ENCODE results near the gene KCNN4. TPM values are rescaled to one million over a fixed set of nuclear protein-coding genes. Genes with fewer than 3 reads are reported as not detected.

KCNN4 gene
- total RNA-seq, 1 donor from 2014 or later = 154 TPM

DNA sequence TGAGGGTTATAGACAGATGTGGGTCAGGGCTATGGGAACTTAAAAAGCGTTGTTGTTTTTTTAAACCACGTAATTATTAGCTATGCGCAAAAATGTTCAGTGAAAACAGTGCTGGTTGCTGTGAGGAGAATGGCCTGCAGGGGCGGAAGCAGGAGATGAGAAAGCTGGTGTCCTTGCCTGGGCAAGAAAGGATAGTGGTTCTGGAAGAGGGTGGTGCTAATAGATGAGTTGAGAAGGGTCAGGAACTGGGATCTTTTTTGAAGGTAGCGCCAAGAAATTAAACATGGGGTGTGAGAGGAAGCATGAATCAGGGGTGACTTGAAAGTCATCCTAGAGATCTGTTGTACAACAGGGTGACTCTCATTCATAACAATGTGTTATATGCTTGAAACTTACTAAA, 21.3 kb downstream of the KCNN4 start:
- no peaks in the 10 kb centered on the region for H3K9me3 Mint-ChIP-seq
- H3K27ac Mint-ChIP-seq = peak overlapping the region; percentile 87
- H3K36me3 Mint-ChIP-seq (ENCODE audit: low read depth) = peaks cover 8% of the 10 kb centered on the region
- peaks cover 71% of the 10 kb centered on the region for H3K4me1 Mint-ChIP-seq
- TF ChIP-seq, protein P1, sequence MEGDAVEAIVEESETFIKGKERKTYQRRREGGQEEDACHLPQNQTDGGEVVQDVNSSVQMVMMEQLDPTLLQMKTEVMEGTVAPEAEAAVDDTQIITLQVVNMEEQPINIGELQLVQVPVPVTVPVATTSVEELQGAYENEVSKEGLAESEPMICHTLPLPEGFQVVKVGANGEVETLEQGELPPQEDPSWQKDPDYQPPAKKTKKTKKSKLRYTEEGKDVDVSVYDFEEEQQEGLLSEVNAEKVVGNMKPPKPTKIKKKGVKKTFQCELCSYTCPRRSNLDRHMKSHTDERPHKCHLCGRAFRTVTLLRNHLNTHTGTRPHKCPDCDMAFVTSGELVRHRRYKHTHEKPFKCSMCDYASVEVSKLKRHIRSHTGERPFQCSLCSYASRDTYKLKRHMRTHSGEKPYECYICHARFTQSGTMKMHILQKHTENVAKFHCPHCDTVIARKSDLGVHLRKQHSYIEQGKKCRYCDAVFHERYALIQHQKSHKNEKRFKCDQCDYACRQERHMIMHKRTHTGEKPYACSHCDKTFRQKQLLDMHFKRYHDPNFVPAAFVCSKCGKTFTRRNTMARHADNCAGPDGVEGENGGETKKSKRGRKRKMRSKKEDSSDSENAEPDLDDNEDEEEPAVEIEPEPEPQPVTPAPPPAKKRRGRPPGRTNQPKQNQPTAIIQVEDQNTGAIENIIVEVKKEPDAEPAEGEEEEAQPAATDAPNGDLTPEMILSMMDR (IDR thresholded peaks at IDR 0.05) = no peak
- H3K4me3 Mint-ChIP-seq = peak overlapping the region; percentile 62
- intact Hi-C loops (cut with micrococcal nuclease) = no loop called here
- CTCF ChIA-PET = interaction anchor here (0.9 to 2.9 kb wide), 4 partner anchors 11 to 50 kb away, joined by 3 to 8 read pairs (median 3); no protein-coding TSS in a partner anchor
- ATAC-seq (ENCODE audit: low read depth) (no peak), DNase-seq (no peak)
- no peaks in the 10 kb centered on the region for H3K27me3 Mint-ChIP-seq
- POLR2A ChIA-PET = interaction anchor here (0.6 to 24.7 kb wide), 3 partner anchors 11 to 91 kb away, joined by 3 to 661 read pairs (median 4); partner anchors contain the start of gene KCNN4

DNA sequence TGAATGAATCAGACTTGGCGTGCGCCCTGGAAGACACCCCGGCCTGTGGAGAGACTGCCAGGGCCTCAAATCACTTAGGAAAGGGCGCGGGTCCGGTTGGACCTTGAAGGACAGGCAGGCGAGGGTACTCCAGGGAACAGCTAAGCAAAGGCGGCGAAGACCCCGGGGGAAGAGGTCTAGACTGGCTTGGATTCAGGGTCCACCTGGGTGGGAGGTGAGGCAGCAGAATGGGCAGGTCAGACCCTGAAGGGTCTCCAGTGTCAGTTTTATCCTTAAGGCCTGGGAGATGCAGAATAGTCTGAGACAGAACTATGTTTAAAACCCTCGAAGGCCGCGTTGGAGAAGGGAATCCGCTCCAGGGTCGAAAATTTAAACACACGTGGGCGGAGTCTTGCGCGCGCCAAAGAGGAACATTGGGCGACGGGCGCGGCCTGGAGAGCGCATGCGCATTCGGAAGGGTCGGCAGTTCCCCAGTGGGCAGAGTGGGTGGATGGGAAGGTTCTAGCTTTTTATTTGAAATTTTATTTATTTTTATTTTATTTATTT, 25.4 kb downstream of the KCNN4 start:
- TF ChIP-seq, protein P1 (IDR thresholded peaks at IDR 0.05) = no peak
- DNase-seq (peak; percentile 73), ATAC-seq (ENCODE audit: low read depth) (no peak)
- Mint-ChIP-seq H3K27ac (peak overlapping the region; percentile 98), H3K4me1 (peaks cover 78% of the 10 kb centered on the region), H3K4me3 (peak overlapping the region; percentile 90), H3K9me3 (no peaks in the 10 kb centered on the region), H3K36me3 (ENCODE audit: low read depth) (peaks cover 30% of the 10 kb centered on the region), H3K27me3 (no peaks in the 10 kb centered on the region)
- intact Hi-C loops (cut with micrococcal nuclease) = loop anchor here (2.0 kb wide), 1 partner anchor 55 kb away; no protein-coding TSS in a partner anchor
- ChIA-PET CTCF (interaction anchor here (1.9 to 4.0 kb wide), 4 partner anchors 10 to 30 kb away, joined by 8 to 33 read pairs (median 18); partner anchors contain the start of gene KCNN4), POLR2A (interaction anchor here (0.8 to 24.7 kb wide), 12 partner anchors 10 to 251 kb away, joined by 3 to 661 read pairs (median 9); partner anchors contain the start of genes IRGQ, KCNN4, PHLDB3 and PLAUR)

DNA sequence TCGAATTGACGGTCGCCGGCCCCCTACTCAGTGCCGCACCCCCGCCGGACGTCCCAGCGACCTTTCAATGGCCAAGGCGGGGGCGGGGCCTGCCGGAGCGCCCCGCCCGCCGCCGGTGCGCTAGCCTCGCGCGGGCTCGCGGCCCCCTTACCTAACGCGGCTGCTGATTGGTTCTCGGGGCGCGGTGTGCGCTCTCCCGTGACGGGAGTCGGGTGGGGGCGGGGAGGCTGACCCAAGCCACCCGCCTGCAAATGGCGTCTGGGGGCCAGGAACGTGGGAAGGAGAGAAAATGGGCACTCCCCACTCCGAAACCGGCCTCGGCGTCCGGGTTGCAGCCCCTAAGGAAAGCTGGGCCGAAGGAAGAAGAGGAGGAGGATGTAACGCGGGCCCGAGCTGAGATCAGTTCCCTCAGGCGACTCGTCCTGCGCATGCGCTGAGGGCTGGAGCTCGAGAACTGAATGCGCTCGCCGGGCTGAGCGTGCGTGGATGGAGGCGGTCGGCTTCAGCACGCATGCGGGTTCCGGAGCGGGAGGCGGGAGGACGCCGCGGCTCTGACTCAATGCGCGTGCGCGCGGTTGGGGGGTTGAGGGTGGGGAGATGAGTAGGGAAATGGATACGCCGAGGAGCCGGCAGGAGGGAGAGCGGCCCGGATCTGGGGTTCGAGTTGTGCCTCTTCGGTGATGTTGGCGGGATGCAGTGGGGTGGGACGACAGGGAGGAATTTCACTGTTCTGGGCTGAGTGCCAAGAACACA, 26.1 kb downstream of the KCNN4 start, which contains the start of gene SMG9:
SMG9 (minus strand) TSS at position 460 of the 753 bp plus-strand sequence. CDS start 4,221 bp downstream, outside the sequence.
- TF ChIP-seq, protein P1 (IDR thresholded peaks at IDR 0.05) = no peak
- POLR2A ChIA-PET = interaction anchor here (0.6 to 24.7 kb wide), 16 partner anchors 9 to 250 kb away, joined by 3 to 661 read pairs (median 6); partner anchors contain the start of genes IRGQ, KCNN4, PHLDB3 and PLAUR
- no peaks in the 10 kb centered on the region for H3K27me3 Mint-ChIP-seq
- H3K9me3 Mint-ChIP-seq = no peaks in the 10 kb centered on the region
- H3K4me3 Mint-ChIP-seq = peak within 1 kb of the TSS; percentile 90
- peak within 1 kb of the TSS; percentile 98 for H3K27ac Mint-ChIP-seq
- peaks cover 81% of the 10 kb centered on the region for H3K4me1 Mint-ChIP-seq
- intact Hi-C loops (cut with micrococcal nuclease) = loop anchor here (1.0 to 2.0 kb wide), 4 partner anchors 9 to 54 kb away; no protein-coding TSS in a partner anchor
- CTCF ChIA-PET = interaction anchor here (1.1 to 4.0 kb wide), 5 partner anchors 9 to 86 kb away, joined by 3 to 33 read pairs (median 14); partner anchors contain the start of gene KCNN4
- DNase-seq (peak; percentile 97), ATAC-seq (ENCODE audit: low read depth) (peak; percentile 74)
- H3K36me3 Mint-ChIP-seq (ENCODE audit: low read depth) = peaks cover 36% of the 10 kb centered on the region

DNA sequence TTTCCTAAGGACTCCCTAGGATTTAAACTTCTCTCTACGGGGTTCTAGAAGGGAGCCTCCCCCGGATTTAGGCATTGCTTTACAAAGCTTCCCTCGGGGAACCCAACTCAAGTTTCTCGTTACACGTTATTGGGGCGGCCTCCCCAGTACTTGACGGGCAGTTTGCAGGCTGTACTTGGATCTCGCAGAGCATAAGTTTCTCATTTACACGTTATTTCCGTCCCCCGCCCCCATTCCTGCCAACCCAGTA, 26.6 kb downstream of the KCNN4 start:
- Mint-ChIP-seq H3K4me1 (peaks cover 78% of the 10 kb centered on the region), H3K4me3 (peak overlapping the region; percentile 90), H3K9me3 (no peaks in the 10 kb centered on the region), H3K27ac (peak overlapping the region; percentile 98), H3K27me3 (no peaks in the 10 kb centered on the region), H3K36me3 (ENCODE audit: low read depth) (peaks cover 38% of the 10 kb centered on the region)
- intact Hi-C loops (cut with micrococcal nuclease) = loop anchor here (1.0 to 2.0 kb wide), 4 partner anchors 9 to 53 kb away; no protein-coding TSS in a partner anchor
- DNase-seq (no peak), ATAC-seq (ENCODE audit: low read depth) (no peak)
- TF ChIP-seq, protein P1 (IDR thresholded peaks at IDR 0.05) = no peak
- ChIA-PET CTCF (interaction anchor here (1.1 to 4.0 kb wide), 5 partner anchors 9 to 85 kb away, joined by 3 to 33 read pairs (median 14); partner anchors contain the start of gene KCNN4), POLR2A (interaction anchor here (0.6 to 24.7 kb wide), 19 partner anchors 9 to 1247 kb away, joined by 3 to 661 read pairs (median 5); partner anchors contain the start of genes IRGQ, KCNN4, PHLDB3 and PLAUR)
